Measurements from ENCODE around the gene CNOT1.
"Not testable (repeated sequence)": the region's sequence is repeated elsewhere in the genome, so short reads cannot be mapped to it uniquely, and the experiment has no call there.

CNOT1 gene

GRCh38 chr16:58629733-58630640 lies at the start of gene CNOT1:
CNOT1 (minus strand) TSS chr16:58629826; CDS start chr16:58599337, 30,489 bp downstream.
- DNase-seq: peak; percentile 99

GRCh38 chr16:58678716-58679115 lies 49.1 kb upstream of the CNOT1 start:
- DNase-seq: peak; percentile 19

GRCh38 chr16:58678269-58678668 lies 48.6 kb upstream of the CNOT1 start:
- no peak for DNase-seq

GRCh38 chr16:58670946-58671583 lies 41.4 kb upstream of the CNOT1 start:
- DNase-seq: no peak

DNA sequence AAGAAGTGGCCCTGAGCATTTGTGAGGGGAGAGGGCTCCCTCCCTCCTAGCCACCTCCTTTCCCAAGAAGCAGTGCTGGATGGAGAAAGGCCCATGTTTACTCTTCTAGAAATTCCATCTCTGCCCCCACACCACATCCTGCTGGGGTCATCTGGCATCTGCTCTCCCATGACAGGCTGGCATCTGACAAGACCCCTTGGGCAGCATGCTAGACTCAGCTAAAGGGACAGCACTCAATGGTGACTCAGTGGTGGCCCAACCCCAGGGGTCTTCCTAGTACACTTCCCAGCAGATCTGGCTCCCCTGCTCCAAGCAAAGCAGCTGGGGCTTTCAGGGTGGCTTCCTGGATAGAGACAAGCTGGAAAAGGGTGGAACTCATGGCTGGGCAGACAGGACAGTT lies 40.6 kb upstream of the CNOT1 start:
- no peak for DNase-seq

DNA sequence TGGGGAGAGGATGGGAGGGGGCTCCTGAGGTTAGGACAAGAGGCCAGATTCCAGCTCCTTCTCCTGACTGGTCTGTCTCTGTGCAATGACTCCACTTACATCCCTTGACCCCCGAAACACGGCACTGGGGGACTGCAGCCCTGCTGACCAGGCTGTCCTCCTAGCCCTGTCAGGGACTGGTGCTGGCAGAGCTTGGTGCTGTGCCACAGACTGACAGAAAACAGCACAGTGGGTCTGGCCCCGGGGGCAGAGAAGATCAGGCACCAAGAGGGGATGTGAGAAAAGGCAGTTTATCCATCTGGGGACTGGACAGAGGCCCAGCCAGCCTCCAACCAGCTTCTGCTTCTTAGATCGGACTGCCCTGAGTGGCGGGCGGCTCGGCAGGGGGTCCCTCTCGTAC lies 35.6 kb upstream of the CNOT1 start:
- DNase-seq: no peak

GRCh38 chr16:58661199-58661830 lies 31.7 kb upstream of the CNOT1 start:
- peak; percentile 44 for DNase-seq

GRCh38 chr16:58659911-58660310 lies 30.3 kb upstream of the CNOT1 start:
- DNase-seq: not testable (repeated sequence)

DNA sequence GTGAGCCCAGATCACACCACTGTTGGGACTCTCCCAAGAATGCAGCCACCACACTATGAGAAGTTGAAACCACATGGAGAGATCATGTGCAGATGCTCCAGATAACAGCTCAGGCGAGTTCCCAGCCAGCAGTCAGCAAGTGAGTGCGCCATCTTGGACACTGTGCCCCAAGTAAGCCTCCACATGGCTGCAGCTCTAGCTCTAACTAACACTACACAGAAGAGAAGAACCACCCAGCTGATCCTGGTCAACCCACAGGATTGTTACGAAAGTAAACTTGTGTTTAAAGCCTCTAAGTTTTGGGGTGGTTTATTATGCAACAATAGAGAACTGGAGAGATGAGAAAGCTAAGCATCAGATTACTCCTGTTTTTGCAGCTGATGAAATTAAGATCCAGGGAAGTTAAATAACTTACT lies 29.2 kb upstream of the CNOT1 start:
- no peak for DNase-seq

- no peak for DNase-seq
These were observed 27.3 kb upstream of the CNOT1 start for GRCh38 chr16:58656899-58657298.

GRCh38 chr16:58655215-58655596 lies 25.6 kb upstream of the CNOT1 start:
- no peak for DNase-seq

GRCh38 chr16:58654560-58655214 lies 25.1 kb upstream of the CNOT1 start:
- no peak for DNase-seq

- no peak for DNase-seq
These were observed 23.1 kb upstream of the CNOT1 start for GRCh38 chr16:58652741-58653140.

GRCh38 chr16:58651965-58652348 lies 22.3 kb upstream of the CNOT1 start:
- DNase-seq: no peak

- no peak for DNase-seq
These were observed 20.1 kb upstream of the CNOT1 start for GRCh38 chr16:58649707-58650106.

GRCh38 chr16:58647107-58647506 lies 17.5 kb upstream of the CNOT1 start:
- no peak for DNase-seq

DNA sequence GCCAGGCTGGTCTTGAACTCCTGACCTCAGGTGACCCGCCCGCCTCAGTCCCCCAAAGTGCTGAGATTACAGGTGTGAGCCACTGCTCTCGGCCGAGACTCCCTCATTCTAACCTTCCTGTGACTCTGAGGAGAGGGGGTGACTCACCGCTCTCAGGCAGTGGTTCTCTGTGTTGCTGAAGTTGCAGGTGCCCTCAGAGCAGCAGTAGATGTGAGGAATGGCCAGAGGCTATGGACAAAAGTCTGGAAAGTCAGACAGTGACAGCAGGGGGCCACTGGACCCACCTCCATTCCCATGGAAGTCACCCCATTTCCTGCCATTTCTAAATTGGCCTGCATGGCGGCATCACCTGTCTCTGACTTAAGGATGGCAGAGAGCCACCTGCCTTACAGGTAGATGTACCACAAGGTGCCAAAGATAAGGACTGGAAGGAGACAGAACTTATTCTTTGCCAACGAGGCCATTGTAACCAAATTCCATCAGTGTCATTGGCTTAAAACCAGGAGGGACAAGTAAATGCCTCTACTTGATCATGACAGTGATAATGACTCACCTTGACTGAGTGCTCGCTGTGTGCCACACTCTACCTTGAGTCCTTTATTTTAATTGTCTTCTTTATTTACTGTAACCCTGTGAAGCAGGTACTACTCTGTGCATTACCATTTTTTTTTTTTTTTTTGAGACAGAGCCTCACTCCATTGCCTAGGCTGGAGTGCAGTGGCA lies 15.3 kb upstream of the CNOT1 start:
- DNase-seq: no peak

- DNase-seq: no peak
These were observed 14.5 kb upstream of the CNOT1 start for GRCh38 chr16:58644108-58644507.

- DNase-seq: no peak
These were observed 11.3 kb upstream of the CNOT1 start for GRCh38 chr16:58640949-58641348.

DNA sequence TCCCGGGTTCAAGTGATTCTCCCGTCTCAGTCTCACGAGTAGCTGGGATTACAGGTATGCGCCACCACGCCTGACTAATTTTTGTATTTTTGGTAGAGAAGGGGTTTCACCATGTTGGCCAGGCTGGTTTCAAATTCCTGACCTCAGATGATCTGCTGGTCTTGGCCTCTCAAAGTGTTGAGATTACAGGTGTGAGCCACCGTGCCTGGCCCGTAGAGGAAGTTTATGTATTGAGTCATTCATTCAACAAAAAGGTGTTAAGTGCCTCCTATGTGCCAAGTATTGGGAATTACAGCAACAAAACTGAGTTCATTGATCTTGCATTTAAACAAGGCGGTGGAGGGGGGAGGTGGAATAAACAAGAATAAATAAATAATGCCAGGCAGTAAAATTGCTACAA lies 10.2 kb upstream of the CNOT1 start:
- no peak for DNase-seq

DNA sequence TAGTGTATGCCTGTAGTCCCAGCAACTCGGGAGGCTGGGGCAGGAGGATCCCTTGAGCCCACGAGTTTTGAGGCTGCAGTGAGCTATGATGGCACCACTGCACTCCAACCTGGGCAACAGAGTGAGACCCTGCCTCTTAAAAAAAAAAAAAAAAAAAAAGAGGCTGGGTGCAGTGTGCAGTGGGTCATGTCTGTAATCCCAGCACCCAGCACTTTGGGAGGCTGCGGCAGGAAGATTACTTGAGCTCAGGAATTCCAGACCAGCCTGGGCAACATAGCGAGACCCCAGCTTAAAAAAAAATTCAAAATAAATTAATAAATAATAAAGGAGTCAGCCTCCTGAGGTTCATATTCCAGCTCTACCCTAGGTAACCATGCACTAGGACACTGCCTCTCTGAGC lies 9.6 kb upstream of the CNOT1 start:
- DNase-seq: no peak

- no peak for DNase-seq
These were observed 8.8 kb upstream of the CNOT1 start for GRCh38 chr16:58638148-58639036.

Data from activated CD4-positive, alpha-beta T cell treated with anti-CD3 and anti-CD28 coated beads, Interleukin-2, Interleukin-6, amounts not matched to agents 100 ng/mL and 50 ng/mL, durations not matched to agents 16 hours and 8 hours (primary cell).